Activated CD8-positive, alpha-beta memory T cell treated with anti-CD3 and anti-CD28 coated beads, Interleukin-2, amount 50 U/mL, for 1 hour (primary cell): ENCODE measurements around the gene ATP2B2.

ENCODE experiments used
- DNase-seq: peaks from one replicate; pipeline ENCODE4 v3.0.0-alpha.2; 2020; ENCODE audit errors: extremely low read depth

ATP2B2 gene

DNA sequence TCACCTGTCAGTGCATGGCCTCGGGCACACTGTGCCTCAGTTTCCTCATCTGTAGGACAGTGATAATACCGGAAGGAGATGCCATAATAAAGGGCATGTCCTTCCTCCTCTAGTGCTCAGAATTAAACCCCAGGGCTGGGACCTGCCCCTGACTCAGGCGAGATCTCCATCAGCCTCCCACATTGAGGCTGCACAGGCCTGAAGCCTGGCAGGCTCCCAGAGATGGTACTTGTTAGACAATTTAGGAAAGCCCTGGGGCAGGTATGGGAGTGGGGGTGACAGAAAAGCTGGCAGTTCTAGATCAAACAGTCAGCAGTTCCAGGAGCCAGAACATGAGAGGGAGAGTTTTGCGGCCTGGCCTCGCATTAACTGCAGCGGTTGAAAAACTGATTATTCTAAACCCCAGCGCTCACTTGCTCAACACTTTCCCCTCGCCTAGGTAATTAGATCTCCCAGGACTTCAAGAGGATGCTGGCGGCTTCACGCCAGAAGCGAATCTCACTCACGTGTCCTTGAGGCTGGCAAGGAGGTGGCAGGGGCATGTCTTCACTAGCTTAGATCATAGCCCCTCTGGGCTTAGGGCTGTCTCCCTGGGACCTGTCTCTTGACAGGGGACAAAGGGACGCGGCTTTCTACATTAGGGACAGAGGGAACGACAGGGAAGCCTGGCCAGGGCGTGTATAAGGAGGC is 73.1 kb downstream of the ATP2B2 start:
- no peak for DNase-seq

DNA sequence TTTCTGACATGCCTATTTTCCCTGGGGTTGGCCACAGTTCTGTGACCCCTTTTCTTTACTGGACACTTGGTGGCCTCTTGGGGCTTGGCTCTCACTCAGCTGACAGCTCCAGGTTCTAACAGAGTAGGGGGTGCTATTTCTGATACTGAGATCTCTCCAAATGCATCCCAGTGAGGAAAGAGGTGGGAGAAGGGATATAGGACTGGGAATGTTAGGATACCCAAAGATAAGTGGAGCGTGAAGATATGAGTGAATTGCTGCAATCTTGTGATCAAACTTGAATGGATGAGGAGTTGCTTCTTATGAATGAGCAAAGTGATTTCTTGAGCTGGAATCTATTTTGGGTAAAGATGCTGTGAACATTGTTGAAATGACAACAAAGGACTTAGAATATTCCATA is 74.6 kb downstream of the ATP2B2 start:
- DNase-seq, result no peak

DNA sequence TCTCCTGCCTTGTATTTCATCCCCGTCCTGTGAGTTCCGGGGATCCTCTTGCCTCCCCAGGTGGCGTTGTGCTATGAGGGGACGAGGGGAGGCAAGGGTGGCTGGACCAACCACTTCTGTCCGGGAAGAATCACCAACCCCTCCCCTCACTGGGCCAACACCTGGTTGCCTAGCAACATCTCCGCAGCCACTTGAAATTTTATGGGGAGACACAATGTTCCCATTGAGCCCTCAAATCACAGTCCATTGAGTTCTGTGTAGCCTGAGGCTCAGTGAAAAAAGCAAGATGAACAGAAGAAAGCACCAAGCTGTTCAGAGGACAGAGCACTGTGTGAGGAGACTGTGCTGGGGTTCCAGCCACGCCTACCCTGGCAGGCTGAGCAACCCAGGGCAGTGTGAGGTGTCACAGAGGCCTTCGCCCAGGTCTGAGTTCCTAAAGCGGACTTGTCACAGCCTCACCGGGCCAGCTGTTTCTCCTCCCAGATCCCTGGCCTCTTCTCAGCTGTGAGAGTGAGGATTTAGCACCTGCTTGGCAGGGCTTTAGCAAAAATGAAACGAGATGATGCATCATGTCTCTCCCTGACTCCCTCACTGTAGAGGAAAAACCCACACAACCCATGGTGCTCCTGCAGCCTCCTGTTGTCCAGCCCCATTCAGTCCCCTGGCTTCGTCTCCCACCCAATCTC is 76.8 kb downstream of the ATP2B2 start:
- no peak for DNase-seq

DNA sequence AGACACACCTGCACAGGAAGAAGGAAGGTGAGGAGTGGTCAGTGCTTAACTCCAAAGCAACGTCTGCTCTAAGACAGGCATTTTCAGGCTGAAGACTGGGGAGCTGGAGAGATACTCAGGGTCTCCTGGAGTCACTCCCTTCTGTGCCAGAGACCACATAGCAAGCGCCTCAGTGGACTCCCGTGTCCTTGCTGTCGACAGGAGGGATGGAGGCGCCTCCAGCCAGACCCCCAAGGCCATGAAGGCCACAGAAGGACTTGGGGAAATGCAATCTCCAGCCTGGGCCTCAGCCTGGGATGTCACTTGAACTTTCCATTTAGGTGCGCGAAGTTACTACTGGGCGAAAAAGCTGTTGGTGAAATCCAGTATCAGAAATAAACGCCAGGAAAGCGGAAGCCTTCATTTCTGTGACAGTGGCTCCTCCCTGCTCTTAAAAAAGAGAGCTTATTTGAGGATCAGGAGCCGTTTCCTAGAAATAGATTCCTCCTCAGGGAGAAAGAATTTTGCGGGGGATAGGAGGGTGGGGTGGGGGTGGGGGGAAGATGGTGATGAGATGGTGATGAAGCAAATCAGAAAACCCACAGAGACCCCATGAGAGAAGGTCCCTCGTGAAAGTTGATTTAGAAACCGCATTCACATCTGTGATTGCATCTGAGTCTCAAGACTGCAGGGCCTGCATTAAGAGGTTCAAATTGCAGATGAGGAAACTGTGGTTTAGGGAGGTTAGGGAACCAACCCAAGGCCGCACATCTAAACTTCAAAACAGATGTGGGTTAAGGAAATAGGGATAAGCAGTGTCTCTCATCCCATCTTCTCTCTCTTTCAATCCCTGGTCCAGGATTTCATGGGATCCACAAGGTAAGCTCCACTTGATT is 78.8 kb downstream of the ATP2B2 start:
- DNase-seq, result no peak

DNA sequence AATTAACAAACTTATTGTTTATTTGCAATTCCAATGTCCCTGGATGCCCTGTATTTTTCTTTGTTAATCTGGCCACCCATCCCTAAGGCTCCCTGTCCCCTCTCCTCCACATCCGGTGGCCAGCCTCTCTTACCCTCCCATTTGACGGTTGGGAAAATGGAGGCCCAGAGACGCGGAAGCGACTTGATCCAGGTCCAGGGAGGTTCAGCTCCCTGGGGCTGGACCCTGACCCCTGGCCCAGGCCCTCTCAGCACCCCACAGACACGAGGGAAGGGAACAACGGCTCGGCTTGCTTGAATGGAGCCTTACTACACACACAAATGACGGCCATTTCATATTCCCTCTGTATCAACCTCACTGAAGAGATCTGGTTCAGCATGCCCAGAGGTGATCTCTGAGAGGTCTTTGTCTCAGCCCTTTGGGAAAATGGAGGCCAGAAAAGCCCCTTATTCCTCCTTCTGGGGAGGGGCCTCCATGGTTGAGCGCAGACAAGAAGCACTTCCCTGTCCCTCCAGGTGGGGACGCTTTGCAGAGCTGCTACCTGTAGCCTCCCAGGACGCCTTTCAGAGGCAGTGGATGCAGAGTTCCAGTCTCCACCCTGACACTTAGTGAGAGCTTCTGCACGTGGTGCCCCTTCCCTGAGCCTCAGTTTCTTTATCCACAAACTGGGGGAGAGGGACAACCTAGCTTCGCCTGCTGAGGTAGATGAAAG is 82.1 kb downstream of the ATP2B2 start:
- no peak for DNase-seq

DNA sequence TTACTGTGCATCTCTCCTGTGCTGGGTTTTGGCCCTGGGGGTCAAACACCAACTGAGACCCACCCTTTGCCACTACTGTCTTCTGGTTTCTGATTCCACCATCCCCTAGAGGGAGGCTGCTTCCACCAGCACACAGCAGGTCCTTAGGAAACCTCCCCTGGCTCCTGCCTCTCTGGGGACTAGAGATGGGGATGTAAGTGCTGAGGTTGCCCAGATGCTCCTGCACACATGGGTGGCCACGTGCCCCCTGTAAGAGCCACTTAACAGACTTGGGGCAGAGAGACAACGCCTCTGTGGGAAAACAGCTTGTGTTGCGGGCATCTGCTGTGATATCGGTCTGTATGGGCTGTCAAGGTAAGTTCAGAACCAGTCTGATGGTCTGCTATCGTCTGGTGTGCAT is 83.4 kb downstream of the ATP2B2 start:
- no peak for DNase-seq

DNA sequence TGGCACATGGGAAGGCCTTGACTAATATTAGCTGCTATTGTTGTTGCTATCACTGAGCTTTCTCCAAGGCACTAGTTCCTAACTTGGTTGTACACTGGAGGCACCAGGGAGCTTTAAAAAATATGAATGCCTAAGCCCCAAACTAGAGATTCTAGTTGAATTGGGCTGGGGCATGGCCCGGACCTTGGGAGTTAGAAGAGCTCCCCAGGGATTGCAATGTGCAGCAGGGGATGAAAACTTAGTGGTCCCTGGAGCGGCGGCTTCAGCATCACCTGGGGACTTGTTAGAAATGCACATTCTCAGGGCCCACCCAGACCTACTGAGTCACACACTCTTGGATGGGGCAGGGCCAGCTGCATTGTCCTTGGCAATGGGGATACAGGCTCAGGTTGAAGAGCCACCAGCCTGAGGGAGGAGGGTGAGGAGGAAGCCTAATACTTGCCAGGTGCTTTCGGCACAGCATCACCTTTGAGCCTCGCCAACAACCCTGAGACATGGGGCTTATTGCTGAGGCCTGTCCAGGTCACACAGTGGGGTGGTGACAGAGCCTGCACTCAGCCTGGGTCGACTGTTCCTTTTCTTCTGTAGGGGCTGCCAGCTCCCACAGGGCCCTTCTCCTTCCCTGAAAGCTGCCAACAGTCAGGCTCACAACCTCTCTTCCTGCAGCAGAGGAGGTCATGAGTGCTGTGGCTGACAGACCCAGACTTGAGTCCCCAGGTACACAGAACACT is 84.5 kb downstream of the ATP2B2 start:
- no peak for DNase-seq

DNA sequence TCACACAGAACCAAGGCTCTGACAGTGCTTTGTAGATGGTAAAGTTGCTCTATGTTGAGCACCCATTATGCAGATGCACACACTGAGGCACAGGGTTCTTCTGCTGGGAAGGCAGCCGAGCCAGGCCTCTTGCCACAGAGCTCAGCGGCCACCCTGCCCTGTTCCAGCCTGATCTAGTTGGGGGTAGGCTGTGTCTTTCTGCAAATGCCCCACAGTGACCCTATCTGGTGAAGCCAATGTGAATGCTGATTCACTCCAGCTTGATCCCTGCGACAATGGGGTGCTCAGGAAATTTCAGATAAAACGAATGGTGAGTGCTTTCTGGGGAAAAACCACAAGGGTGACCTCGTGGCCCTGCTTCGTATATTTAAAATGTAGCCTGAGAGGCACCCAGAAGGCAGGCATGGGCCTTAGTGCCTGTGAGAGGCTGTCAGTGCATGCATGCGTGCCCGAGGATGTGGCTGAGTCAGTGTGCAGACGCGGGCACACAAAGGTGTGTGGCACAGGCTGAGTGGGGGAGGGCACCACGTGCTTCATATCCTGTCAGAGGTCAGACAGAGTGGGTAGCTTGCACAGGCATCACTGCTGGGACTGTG is 85.7 kb downstream of the ATP2B2 start:
- no peak for DNase-seq

DNA sequence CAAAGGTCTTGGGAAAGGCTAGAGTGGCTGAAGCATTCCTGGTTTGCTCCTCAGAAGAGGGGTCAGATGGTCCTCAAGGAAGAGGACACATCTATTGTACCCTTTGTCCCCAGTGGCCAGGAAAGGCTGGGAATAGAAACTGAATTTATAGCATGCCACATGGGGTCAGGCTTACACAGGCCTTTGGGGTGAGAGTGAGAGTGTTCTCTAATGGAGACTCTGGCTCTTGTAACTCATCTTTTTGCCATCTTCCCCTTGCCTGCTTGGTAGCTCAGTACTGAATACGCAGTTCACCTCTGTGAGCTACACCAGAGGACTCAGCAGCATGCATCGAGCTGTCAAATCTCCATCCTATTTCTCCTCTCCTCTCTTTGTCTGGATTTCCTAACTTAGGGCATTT is 87.5 kb downstream of the ATP2B2 start:
- DNase-seq, result no peak

DNA sequence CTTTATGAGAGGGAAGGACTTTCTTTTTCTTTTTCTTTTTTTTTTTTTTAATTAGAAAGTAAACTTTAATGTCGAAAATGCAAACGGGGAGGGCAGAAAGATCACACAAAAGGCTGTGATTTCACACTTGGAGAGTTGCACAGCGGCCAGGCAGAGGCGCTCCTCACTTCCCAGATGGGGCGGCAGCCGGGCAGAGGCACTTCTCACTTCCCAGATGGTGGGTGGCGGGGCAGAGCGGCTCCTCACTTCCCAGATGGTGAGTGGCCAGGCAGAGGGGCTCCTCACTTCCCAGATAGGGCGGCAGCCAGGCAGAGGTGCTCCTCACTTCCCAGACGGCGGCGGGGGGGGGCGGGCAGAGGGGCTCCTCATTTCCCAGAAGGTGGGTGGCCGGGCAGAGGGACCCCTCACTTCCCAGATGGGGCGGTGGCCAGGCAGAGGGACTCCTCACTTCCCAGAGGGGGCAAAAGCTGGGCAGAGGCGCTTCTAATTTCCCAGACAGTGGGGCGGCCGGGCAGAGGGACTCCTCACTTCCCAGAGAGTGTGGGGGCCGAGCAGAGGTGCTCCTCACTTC is 88.6 kb downstream of the ATP2B2 start:
- no peak for DNase-seq

DNA sequence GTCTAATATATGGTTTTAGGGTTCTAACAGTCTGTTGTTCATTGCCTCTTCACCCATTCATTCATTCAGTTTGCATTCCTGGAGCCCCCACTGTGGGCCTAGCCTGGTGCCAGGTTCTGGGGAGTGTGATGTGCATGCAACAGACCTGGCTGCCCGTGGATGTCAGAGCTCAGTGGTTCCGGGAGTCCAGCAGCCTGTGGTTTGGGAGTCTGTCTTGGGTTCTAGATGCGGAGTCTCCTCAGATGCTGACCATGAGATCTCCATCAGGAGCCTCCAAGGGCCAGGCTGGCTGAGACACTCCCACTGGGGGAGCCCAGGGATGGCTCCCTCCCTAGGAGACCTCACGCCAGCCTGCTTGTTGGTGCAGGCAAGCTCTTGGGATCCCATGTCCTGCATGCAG is 92.3 kb downstream of the ATP2B2 start:
- DNase-seq, result no peak

DNA sequence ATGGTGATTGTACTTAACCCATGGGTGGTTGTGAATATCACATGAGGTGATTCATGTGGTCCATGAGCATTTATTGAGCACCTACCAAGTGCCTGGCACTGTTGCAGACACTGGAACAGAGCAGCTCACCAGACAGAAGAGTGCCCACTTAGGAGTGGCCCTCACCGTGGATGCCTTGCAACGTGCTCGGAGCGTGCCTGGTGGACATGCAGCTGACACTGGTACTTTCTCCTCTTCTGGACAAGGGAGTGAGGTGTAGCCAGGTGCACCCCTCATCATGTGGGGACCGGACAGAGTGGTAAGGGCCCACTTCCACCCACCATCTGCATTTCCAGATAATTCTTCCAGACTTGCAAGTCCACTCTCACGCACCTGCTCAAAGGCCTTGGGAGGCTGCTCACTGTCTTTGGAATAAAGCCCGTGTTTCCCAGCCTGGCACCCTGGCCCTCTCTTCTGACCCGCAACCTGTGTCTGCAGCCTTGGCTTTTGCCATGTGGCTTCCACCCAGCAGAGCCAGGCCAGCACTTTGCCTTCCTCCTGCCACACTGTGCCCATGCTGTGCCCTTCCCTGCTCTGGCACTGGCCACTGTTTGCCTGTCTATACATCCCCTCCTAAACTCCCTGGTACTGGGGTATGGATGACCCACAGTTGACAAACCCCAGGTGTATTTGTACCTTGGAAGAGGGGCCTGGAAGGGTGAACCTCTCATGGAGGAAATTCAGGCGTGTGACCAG is 93.6 kb downstream of the ATP2B2 start:
- DNase-seq, result no peak

DNA sequence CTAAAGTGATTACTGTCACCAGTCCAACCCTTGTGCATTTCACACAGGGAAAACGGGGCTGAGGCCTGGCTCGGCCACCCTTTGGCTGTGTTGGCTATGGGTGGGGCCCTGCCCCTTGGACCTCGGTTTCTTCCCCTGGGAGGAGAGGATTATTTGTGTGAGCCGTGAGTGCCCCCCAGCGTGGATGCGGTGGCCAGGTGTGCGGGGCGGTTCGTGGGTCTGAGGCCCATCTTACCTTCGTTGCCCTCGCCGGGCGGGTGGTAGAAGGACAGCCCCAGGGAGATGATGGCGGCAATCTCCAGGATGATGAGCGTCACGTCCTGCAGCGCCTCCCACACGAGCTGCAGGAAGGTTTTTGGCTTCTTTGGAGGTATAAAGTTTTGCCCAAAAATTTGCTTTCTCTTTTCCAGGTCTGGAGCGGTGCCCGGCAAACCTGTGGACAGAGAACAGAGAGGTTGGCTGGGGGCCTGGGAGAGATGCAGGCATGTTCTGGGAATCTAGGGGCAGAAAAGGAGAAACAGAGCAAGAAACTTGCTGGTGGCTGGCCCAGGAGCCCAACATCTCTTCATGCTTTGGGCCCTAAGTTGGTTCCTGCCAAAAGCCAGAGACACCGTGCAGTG is 94.9 kb downstream of the ATP2B2 start:
- DNase-seq, result no peak

DNA sequence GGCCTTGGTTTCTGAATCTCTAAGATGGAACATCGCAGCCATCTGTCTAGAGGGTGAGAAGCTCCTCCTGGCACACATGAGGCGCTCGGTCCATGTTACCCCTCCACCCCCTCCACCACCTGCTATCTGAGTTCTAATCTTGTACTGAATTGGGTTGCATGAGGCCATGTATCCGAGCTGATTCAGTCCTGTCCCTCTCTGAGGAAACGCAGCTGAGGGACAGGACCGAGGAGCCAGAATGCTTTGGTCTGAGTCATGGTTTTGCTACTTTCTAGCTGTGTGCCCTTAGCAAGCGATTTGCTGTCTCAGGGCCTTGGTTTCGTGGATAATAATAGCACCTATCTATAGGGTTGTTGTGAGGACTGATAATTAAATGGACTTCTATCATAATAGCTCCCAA is 96.7 kb downstream of the ATP2B2 start:
- DNase-seq, result no peak

DNA sequence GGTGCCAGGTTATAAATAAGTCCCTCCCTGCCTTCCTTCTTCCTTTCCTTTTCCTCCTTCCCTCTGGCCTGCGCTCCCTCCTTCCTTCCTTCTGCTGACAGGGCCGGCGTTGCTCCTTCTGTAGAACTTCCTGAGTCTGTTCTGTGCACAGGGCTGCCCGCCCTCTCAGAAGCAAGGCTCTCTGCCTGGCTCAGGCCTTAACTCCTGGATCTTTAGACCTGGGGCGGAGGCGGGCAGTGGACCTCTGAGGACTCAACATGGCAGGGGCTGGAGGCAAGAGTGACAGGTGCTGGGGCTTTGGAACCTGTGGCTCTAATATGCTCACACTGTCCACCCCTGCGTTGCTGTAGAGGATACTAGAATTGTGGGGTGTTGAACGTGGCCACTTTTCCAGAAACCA is 98.0 kb downstream of the ATP2B2 start:
- DNase-seq, result no peak

DNA sequence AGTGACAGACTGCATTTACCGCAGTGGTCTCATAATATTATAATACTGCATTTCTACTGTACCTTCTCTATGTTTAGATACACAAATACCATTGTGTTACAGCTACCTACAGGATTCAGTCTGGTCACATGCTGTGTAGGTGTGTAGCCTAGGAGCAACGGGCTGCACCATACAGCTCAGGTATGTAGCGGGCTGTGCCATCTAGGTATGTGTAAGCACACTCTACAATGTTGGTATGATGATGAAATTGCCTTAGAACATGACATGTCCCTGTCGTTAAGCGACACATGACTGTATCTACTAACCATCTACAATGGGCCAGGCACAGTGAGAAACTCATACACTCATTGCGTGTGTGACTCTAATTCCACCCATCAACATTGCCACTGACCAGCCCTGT is 99.0 kb downstream of the ATP2B2 start:
- no peak for DNase-seq

DNA sequence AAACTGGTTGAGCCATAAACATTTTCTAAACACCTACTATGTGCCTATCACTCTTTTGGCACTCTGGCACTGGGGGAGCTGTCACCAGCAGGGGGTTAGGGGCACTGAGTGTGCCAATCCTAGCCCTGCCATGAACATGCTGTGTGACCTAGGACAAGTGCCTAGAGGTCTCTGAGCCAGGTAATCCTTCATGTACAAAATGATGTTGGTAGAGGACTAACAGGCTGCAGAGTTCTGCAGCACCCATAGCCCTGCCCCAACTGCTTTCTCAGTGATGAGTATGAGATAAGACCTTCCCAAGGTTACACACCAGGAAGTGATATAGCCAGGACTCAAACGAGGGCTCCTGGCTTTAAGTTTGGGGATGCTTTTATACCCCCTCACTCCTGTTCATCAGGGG is 99.6 kb downstream of the ATP2B2 start:
- DNase-seq, result no peak

DNA sequence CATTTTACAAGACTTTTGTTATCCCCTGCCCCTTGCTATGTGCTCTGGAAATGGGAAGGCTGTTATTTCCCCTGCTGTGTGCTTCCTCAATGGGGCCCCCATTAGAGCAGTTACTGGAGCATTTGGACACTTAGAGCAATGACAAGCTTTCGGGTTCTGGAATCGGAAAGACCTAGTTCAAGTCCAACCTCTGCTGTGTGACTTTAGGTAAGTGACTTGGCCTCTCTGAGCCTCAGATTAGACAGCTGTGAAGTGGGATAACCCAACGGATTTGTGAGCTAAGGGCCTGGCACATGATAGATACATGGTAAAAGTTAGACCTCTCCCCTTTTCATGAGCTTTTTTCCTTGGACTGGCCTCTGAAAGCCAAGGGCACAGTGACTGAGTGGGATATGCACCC is 100.5 kb downstream of the ATP2B2 start:
- no peak for DNase-seq

DNA sequence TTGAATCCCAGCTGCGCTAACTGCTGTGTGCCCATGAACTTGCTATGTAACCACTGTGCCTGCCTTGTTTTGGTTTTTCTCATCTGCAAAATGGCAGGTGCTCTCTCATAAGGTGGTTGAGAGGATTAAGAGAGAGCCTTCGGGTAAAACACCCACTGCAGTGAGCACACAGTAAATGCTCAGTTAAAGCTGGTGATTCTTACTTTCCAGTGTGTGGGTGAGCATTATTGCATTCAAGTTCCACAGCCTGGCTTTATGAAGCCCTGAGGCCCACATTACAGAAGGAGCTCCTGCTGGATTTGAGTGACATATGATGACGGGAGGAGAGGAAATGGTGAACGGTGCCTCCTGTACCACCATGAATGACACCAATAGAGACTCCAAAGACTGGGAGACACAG is 101.0 kb downstream of the ATP2B2 start:
- DNase-seq, result no peak
